Measurements from ENCODE around the gene PLAAT2. TPM values are rescaled to one million over a fixed set of nuclear protein-coding genes. Genes with fewer than 3 reads are reported as not detected.

The PLAAT2 gene
- total RNA-seq (2022; extraction: Qiagen RNA extraction) = 0.18 to 0.60 TPM (median 0.46 TPM) in 5 replicates

DNA sequence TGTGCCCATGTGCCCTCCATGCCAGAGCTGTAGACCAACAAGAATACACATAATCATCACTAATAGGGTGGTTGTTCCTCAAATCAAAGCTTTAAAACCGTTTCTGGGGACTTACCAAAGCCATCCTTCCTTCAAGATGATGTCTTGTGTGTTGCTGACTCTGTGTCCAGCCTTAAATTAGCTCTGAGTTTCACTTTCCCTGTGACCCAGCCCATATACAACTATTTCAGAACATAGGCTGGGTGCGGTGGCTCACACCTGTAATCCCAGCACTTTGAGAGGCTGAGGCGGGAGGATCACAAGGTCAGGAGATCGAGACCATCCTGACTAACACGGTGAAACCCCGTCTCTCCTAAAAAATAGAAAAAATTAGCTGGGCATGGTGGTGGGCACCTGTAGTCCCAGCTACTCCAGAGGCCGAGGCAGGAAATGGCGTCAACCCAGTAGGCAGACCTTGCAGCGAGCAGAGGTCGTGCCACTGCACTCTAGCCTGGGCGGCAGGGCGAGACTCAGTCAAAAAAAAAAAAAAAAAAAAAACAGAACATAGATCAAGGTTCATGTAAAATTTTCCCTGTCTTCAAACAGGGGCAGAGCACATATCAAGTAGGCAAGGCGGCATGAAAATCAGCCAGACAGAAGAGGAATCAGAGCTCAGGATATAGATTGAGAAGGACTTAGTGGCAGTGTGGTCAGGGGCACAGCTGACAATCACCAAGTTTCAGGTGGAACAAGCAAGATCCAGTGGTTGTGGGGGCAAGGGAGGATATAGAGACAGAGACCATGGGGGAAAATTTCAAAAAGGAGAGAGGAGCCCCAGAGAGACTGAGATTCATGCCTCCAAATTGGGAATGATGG, at the start of gene PLAAT2:
Gene PLAAT2 (minus strand): TSS at position 179 of the 855 bp plus-strand sequence. CDS start 55 bp downstream, at position 124.

DNA sequence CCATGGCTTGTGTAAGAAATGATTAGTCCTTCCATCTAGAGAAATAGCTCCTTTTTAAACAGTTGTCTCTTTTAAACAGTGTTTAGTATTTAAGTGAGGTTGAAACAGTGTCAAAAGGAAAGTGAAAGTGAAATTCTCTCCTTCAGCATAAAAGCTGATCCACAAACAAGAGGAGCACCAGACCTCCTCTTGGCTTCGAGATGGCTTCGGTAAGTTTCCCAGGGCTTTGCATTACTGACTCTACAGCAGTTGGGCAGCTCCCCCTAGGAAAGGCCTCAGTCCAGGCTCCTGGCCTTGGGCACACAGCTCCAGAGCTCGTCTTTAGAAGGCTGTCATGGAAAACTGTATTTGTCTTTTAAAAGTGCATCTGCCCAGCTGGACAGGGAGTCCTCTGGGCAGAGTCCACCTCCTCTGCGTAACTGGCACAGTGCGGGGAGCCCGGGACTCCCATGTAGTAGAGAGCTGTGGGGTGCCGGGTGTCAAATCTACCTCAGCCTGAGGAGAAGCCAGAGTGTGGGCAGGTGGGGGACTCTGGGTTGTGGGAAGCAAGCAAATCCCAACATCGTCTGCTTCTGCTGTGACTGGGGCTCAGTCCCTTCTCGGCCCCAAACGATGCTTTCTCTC, 26.4 kb downstream of the PLAAT2 start, which contains the start of gene PLAAT4:
Gene PLAAT4 (plus strand): TSS at position 140 of the 624 bp plus-strand sequence. CDS start 61 bp downstream, at position 201.

DNA sequence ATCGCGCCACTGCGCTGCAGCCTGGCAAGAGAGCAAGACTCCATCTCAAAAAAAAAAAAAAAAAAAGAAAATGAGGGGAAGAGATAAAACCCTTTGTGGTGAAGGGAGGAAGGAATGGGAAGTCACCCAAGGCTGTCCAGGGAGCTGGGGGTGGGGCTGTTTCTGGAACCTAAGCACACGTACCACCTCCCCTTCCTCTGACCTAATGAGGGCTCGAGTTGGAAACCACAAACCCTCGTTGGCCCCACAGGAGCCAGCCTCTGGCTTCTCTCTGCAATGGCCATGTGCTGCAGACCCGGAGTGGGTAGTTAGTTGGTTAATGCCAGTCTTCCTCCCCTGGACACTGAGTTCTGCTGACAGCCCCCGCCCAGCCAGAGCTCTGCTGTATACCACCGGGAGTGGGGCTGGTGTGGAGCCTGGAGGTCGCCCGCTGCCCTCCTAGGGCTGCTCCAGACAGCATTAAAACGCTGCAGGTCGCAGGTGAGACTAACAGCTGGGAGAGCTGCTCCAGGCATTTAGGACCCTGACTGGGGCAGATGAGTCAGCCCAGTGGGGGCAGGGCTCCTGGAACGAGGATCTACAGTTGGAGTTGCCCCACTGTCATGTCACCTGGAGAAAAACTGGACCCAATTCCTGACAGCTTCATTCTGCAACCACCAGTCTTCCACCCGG, 57.2 kb downstream of the PLAAT2 start, which contains the start of gene LGALS12:
Gene LGALS12 (plus strand): TSS at position 228 of the 672 bp plus-strand sequence. CDS start 375 bp downstream, at position 603.

Other genes with a start within 250 kb of the PLAAT2 start
- gene SLC22A9, start 193.6 kb downstream of the PLAAT2 start, total RNA-seq (2022; extraction: Qiagen RNA extraction) = not detected in 5 replicates
- gene PLAAT5, start 72.2 kb downstream of the PLAAT2 start, total RNA-seq (2022; extraction: Qiagen RNA extraction) = 0.05 to 0.06 TPM in 2 of 5 replicates, not detected in the others
- not detected in 5 replicates for gene LGALS12, start 57.3 kb downstream of the PLAAT2 start, total RNA-seq (2022; extraction: Qiagen RNA extraction)
- gene PLAAT4, start 26.6 kb downstream of the PLAAT2 start, total RNA-seq (2022; extraction: Qiagen RNA extraction) = 1.3 to 2.6 TPM (median 2.0 TPM) in 5 replicates
- 43.3 to 62.2 TPM (median 54.1 TPM) in 5 replicates for gene PLAAT3, start 51.1 kb upstream of the PLAAT2 start, total RNA-seq (2022; extraction: Qiagen RNA extraction)
- 27.3 to 33.2 TPM (median 30.8 TPM) in 5 replicates for gene ATL3, start 108.0 kb upstream of the PLAAT2 start, total RNA-seq (2022; extraction: Qiagen RNA extraction)
- gene RTN3, start 118.1 kb upstream of the PLAAT2 start, total RNA-seq (2022; extraction: Qiagen RNA extraction) = 98.8 to 119 TPM (median 101 TPM) in 5 replicates
- gene ZFTA, start 205.4 kb upstream of the PLAAT2 start, total RNA-seq (2022; extraction: Qiagen RNA extraction) = 5.0 to 7.7 TPM (median 6.4 TPM) in 5 replicates